ENCODE results near the gene AHNAK. TPM values are rescaled to one million over a fixed set of nuclear protein-coding genes. Genes with fewer than 3 reads are reported as not detected.

The AHNAK gene
- polyA plus RNA-seq, 2 of the 4 experiments (the other 2 are of a cell fraction): 43.3 to 82.0 TPM

GRCh38 chr11:62444835-62445234, 101.8 kb downstream of the AHNAK start (continued):
- TF ChIP-seq ZSCAN20 (CRISPR knock-in tag; IDR thresholded peaks at IDR 0.05) (no peak), CBX8 (IDR thresholded peaks at IDR 0.05) (no peak), REST (IDR thresholded peaks at IDR 0.05) (no peak), CHD2 (IDR thresholded peaks at IDR 0.05; ENCODE audit: low read length, partially characterized antibody) (no peak), RNF2 (IDR thresholded peaks at IDR 0.05; ENCODE audit: borderline replicate concordance, low read depth) (no peak), EHMT2 (IDR thresholded peaks at IDR 0.05; ENCODE audit: low read depth) (no peak), MYC (IDR thresholded peaks at IDR 0.05; ENCODE audit: borderline replicate concordance, low read length) (no peak)

GRCh38 chr11:62444236-62444833, 102.3 kb downstream of the AHNAK start:
- Histone ChIP-seq H3K9me3 (no peaks in the 10 kb centered on the region), H3K27ac (peak overlapping the region in 1 of 2 experiments; percentile 27; a peak in 1 of 6 replicates), H3K4me1 (peaks cover 23% of the 10 kb centered on the region), H3K4me2 (no peak overlapping the region), H3K4me3 (no peak overlapping the region)
- ATAC-seq: no peak
- FAIRE-seq: no peak
- DNase-seq (ENCODE audit: low read depth in 1 of 2, low spot score in 1 of 2): no peak
- 94% methylated on average over 23 of the region's 23 CpGs for WGBS (ENCODE audit: missing lambda C conversion rate)
- CTCF ChIA-PET: interaction anchor here (0.6 to 3.7 kb wide), 8 partner anchors 20 to 116 kb away, joined by 3 to 20 read pairs (median 4); no protein-coding TSS in a partner anchor
- POLR2A ChIA-PET: no interaction called here
- TF ChIP-seq RFX5 (IDR thresholded peaks at IDR 0.05) (no peak), CHD4 (IDR thresholded peaks at IDR 0.05; ENCODE audit: borderline replicate concordance) (no peak), RNF2 (IDR thresholded peaks at IDR 0.05; ENCODE audit: borderline replicate concordance, low read depth) (no peak), HEYL (CRISPR knock-in tag; IDR thresholded peaks at IDR 0.05) (no peak), FOXS1 (CRISPR knock-in tag; IDR thresholded peaks at IDR 0.05) (no peak), ZSCAN20 (CRISPR knock-in tag; IDR thresholded peaks at IDR 0.05) (no peak), FOSB (CRISPR knock-in tag; IDR thresholded peaks at IDR 0.05) (no peak), NR3C1 (IDR thresholded peaks at IDR 0.05) (no peak), KDM5A (IDR thresholded peaks at IDR 0.05) (no peak), POLR2AphosphoS2 (conservative IDR thresholded peaks at IDR 0.05; ENCODE audit: low read length) (no peak), EHF (CRISPR knock-in tag; IDR thresholded peaks at IDR 0.05) (no peak), JUN (IDR thresholded peaks at IDR 0.05) (no peak), ZC3H11A (IDR thresholded peaks at IDR 0.05) (no peak), MAX (IDR thresholded peaks at IDR 0.05) (no peak), JUNB (IDR thresholded peaks at IDR 0.05) (no peak), PHF8 (IDR thresholded peaks at IDR 0.05; ENCODE audit: borderline replicate concordance, low read depth) (no peak), EP300 (IDR thresholded peaks at IDR 0.05) (no peak)

All from A549 (cell line).